Stimulated activated CD4-positive, alpha-beta T cell treated with anti-CD3 and anti-CD28 coated beads, Interleukin-2, amount 100 ng/mL, for 48 hours (primary cell): Measurements from ENCODE around the gene HAUS5.

Experiments used
- DNase-seq, 2 donors: peaks; one replicate each; pipeline ENCODE4 v3.0.0-alpha.2; 2020

The HAUS5 gene

GRCh38 chr19:35673121-35673804 lies 60.7 kb downstream of the HAUS5 start:
- peak; percentile 42 to 43 for DNase-seq
